ENCODE measurements around the gene SOX1. TPM values are rescaled to one million over a fixed set of nuclear protein-coding genes. Genes with fewer than 3 reads are reported as not detected.

Gene SOX1
- total and polyA plus RNA-seq, 4 donors: 0.99 to 8.0 (median 4.2) TPM

GRCh38 chr13:112111239-112111857 is 44.4 kb downstream of the SOX1 start:
- H3K4me3 ChIP-seq (ENCODE audit: low read depth, low read length): no peak overlapping the region
- no peak overlapping the region for H3K27ac ChIP-seq (ENCODE audit: low read depth, low read length)
- peaks cover 43% of the 10 kb centered on the region for H3K27me3 ChIP-seq (ENCODE audit: control insufficient read depth, insufficient read depth, low read length)
- H3K4me1 ChIP-seq (ENCODE audit: control insufficient read depth, insufficient read depth, low read length): peaks cover 13% of the 10 kb centered on the region
- WGBS (ENCODE audit: insufficient coverage): 7% methylated on average over 3 of the region's 10 CpGs
- no peaks in the 10 kb centered on the region for H3K36me3 ChIP-seq (ENCODE audit: control insufficient read depth, insufficient read depth, low read length)
- H3K9me3 ChIP-seq (ENCODE audit: control insufficient read depth, insufficient read depth, low read length): no peaks in the 10 kb centered on the region
- no peak for DNase-seq (ENCODE audit: low read depth in 4 of 6, low spot score in 6 of 6)

- peaks cover 29% of the 10 kb centered on the region for H3K27me3 ChIP-seq (ENCODE audit: control insufficient read depth, insufficient read depth, low read length)
- H3K36me3 ChIP-seq (ENCODE audit: control insufficient read depth, insufficient read depth, low read length): no peaks in the 10 kb centered on the region
- no peak for DNase-seq (ENCODE audit: low read depth in 4 of 6, low spot score in 6 of 6)
- no peak overlapping the region for H3K4me3 ChIP-seq (ENCODE audit: low read depth, low read length)
- 97% methylated on average over 13 of the region's 15 CpGs for WGBS (ENCODE audit: insufficient coverage)
- no peaks in the 10 kb centered on the region for H3K4me1 ChIP-seq (ENCODE audit: control insufficient read depth, insufficient read depth, low read length)
- no peak overlapping the region for H3K27ac ChIP-seq (ENCODE audit: low read depth, low read length)
- H3K9me3 ChIP-seq (ENCODE audit: control insufficient read depth, insufficient read depth, low read length): no peaks in the 10 kb centered on the region
These were observed 45.8 kb downstream of the SOX1 start for GRCh38 chr13:112112534-112113276.

GRCh38 chr13:112113348-112113747 is 46.4 kb downstream of the SOX1 start:
- Histone ChIP-seq H3K4me1 (ENCODE audit: control insufficient read depth, insufficient read depth, low read length) (no peaks in the 10 kb centered on the region), H3K36me3 (ENCODE audit: control insufficient read depth, insufficient read depth, low read length) (no peaks in the 10 kb centered on the region), H3K27ac (ENCODE audit: low read depth, low read length) (no peak overlapping the region), H3K27me3 (ENCODE audit: control insufficient read depth, insufficient read depth, low read length) (peaks cover 28% of the 10 kb centered on the region), H3K4me3 (ENCODE audit: low read depth, low read length) (no peak overlapping the region), H3K9me3 (ENCODE audit: control insufficient read depth, insufficient read depth, low read length) (no peaks in the 10 kb centered on the region)
- WGBS (ENCODE audit: insufficient coverage): 86% methylated on average over 7 of the region's 7 CpGs
- DNase-seq (ENCODE audit: low read depth in 4 of 6, low spot score in 6 of 6): no peak

- no peaks in the 10 kb centered on the region for H3K9me3 ChIP-seq (ENCODE audit: control insufficient read depth, insufficient read depth, low read length)
- H3K27me3 ChIP-seq (ENCODE audit: control insufficient read depth, insufficient read depth, low read length): peaks cover 24% of the 10 kb centered on the region
- H3K36me3 ChIP-seq (ENCODE audit: control insufficient read depth, insufficient read depth, low read length): no peaks in the 10 kb centered on the region
- DNase-seq (ENCODE audit: low read depth in 4 of 6, low spot score in 6 of 6): no peak
- H3K4me1 ChIP-seq (ENCODE audit: control insufficient read depth, insufficient read depth, low read length): no peaks in the 10 kb centered on the region
- no peak overlapping the region for H3K4me3 ChIP-seq (ENCODE audit: low read depth, low read length)
- no peak overlapping the region for H3K27ac ChIP-seq (ENCODE audit: low read depth, low read length)
- 87% methylated on average over 4 of the region's 4 CpGs for WGBS (ENCODE audit: insufficient coverage)
These were observed 46.9 kb downstream of the SOX1 start for GRCh38 chr13:112113851-112114250.

- H3K4me3 ChIP-seq (ENCODE audit: low read depth, low read length): no peak overlapping the region
- peaks cover 19% of the 10 kb centered on the region for H3K27me3 ChIP-seq (ENCODE audit: control insufficient read depth, insufficient read depth, low read length)
- no peak for DNase-seq (ENCODE audit: low read depth in 4 of 6, low spot score in 6 of 6)
- H3K27ac ChIP-seq (ENCODE audit: low read depth, low read length): no peak overlapping the region
- 96% methylated on average over 11 of the region's 11 CpGs for WGBS (ENCODE audit: insufficient coverage)
- no peaks in the 10 kb centered on the region for H3K4me1 ChIP-seq (ENCODE audit: control insufficient read depth, insufficient read depth, low read length)
- H3K9me3 ChIP-seq (ENCODE audit: control insufficient read depth, insufficient read depth, low read length): no peaks in the 10 kb centered on the region
- no peaks in the 10 kb centered on the region for H3K36me3 ChIP-seq (ENCODE audit: control insufficient read depth, insufficient read depth, low read length)
These were observed 47.4 kb downstream of the SOX1 start for GRCh38 chr13:112114391-112114790.

GRCh38 chr13:112115403-112116091 is 48.6 kb downstream of the SOX1 start:
- no peak for DNase-seq (ENCODE audit: low read depth in 4 of 6, low spot score in 6 of 6)
- H3K36me3 ChIP-seq (ENCODE audit: control insufficient read depth, insufficient read depth, low read length): no peaks in the 10 kb centered on the region
- no peaks in the 10 kb centered on the region for H3K9me3 ChIP-seq (ENCODE audit: control insufficient read depth, insufficient read depth, low read length)
- no peaks in the 10 kb centered on the region for H3K4me1 ChIP-seq (ENCODE audit: control insufficient read depth, insufficient read depth, low read length)
- H3K27me3 ChIP-seq (ENCODE audit: control insufficient read depth, insufficient read depth, low read length): peaks cover 16% of the 10 kb centered on the region
- no peak overlapping the region for H3K4me3 ChIP-seq (ENCODE audit: low read depth, low read length)
- H3K27ac ChIP-seq (ENCODE audit: low read depth, low read length): no peak overlapping the region
- WGBS (ENCODE audit: insufficient coverage): 74% methylated on average over 18 of the region's 20 CpGs

GRCh38 chr13:112116187-112116950 is 49.4 kb downstream of the SOX1 start:
- Histone ChIP-seq H3K4me3 (ENCODE audit: low read depth, low read length) (no peak overlapping the region), H3K9me3 (ENCODE audit: control insufficient read depth, insufficient read depth, low read length) (no peaks in the 10 kb centered on the region), H3K27me3 (ENCODE audit: control insufficient read depth, insufficient read depth, low read length) (peaks cover 13% of the 10 kb centered on the region), H3K36me3 (ENCODE audit: control insufficient read depth, insufficient read depth, low read length) (no peaks in the 10 kb centered on the region), H3K4me1 (ENCODE audit: control insufficient read depth, insufficient read depth, low read length) (no peaks in the 10 kb centered on the region), H3K27ac (ENCODE audit: low read depth, low read length) (no peak overlapping the region)
- no peak for DNase-seq (ENCODE audit: low read depth in 4 of 6, low spot score in 6 of 6)
- WGBS (ENCODE audit: insufficient coverage): 93% methylated on average over 17 of the region's 22 CpGs

- Histone ChIP-seq H3K27me3 (ENCODE audit: control insufficient read depth, insufficient read depth, low read length) (peaks cover 11% of the 10 kb centered on the region), H3K4me1 (ENCODE audit: control insufficient read depth, insufficient read depth, low read length) (no peaks in the 10 kb centered on the region), H3K27ac (ENCODE audit: low read depth, low read length) (no peak overlapping the region), H3K36me3 (ENCODE audit: control insufficient read depth, insufficient read depth, low read length) (no peaks in the 10 kb centered on the region), H3K4me3 (ENCODE audit: low read depth, low read length) (no peak overlapping the region), H3K9me3 (ENCODE audit: control insufficient read depth, insufficient read depth, low read length) (no peaks in the 10 kb centered on the region)
- no peak for DNase-seq (ENCODE audit: low read depth in 4 of 6, low spot score in 6 of 6)
- WGBS (ENCODE audit: insufficient coverage): 94% methylated on average over 14 of the region's 14 CpGs
These were observed 50.5 kb downstream of the SOX1 start for GRCh38 chr13:112117258-112117954.

GRCh38 chr13:112117955-112118302 is 51.0 kb downstream of the SOX1 start:
- WGBS (ENCODE audit: insufficient coverage): 89% methylated on average over 5 of the region's 18 CpGs
- Histone ChIP-seq H3K27me3 (ENCODE audit: control insufficient read depth, insufficient read depth, low read length) (peaks cover 11% of the 10 kb centered on the region), H3K4me1 (ENCODE audit: control insufficient read depth, insufficient read depth, low read length) (no peaks in the 10 kb centered on the region), H3K9me3 (ENCODE audit: control insufficient read depth, insufficient read depth, low read length) (no peaks in the 10 kb centered on the region), H3K27ac (ENCODE audit: low read depth, low read length) (no peak overlapping the region), H3K36me3 (ENCODE audit: control insufficient read depth, insufficient read depth, low read length) (no peaks in the 10 kb centered on the region), H3K4me3 (ENCODE audit: low read depth, low read length) (no peak overlapping the region)
- no peak for DNase-seq (ENCODE audit: low read depth in 4 of 6, low spot score in 6 of 6)

All from spinal cord (tissue), 10 donors.